ENCODE data around the gene ARSA. TPM values are rescaled to one million over a fixed set of nuclear protein-coding genes. Genes with fewer than 3 reads are reported as not detected.
A peak's percentile ranks its signal among the peaks of the same experiment; 100 is the strongest.

The ARSA gene
- total and polyA plus RNA-seq, 12 donors, result 5.5 to 168 (median 67.5) TPM

DNA sequence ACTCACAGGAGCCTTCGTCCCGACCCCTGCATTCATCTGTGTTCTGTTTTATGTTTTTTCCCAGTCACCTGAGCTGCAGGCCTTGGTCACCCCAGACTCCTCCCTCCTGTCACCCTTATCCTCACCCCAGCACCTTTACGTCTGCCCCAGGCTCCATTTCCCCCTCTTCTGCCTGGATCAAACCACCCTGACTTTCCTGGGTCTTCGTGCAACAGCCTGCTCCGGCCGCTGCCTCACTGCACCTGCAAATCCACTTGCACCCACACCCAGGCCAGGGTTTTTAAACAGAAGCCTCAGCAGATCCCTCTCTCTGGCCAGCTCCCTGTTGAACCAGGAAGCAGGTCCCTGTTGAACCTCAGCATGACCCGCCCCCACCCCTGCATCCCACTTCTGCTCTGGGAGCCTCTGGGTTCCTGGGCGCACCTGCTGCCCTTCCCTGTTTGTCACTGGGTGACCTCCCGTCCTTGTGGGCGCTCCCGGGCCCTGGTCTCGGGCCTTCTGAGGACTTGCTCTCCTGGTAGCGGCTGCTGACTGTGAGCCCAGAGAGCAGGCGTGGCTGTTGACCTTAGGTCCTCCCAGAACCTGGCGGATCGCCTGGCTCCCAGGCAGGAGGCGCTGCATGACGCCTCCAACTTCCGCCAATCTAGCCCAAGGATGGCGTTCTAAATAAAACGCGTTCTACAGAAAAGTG lies 14.5 kb downstream of the ARSA start:
- peak; percentile 62 to 92 (median 83) for DNase-seq
- no peaks in the 10 kb centered on the region for H3K9me3 ChIP-seq (replicated peaks in 1 of 3)
- no peak overlapping the region for H3K4me3 ChIP-seq
- H3K4me1 ChIP-seq (replicated peaks in 1 of 2), result no peaks in the 10 kb centered on the region
- intact Hi-C loops (cut with DNase I), result loop anchor here in 1 of 2 donors (10.0 kb wide), 1 partner anchor 359 kb away; the partner anchor contains the start of gene HDAC10
- H3K27ac ChIP-seq, result peak overlapping the region in 1 of 5 donors; percentile 11
- H3K27me3 ChIP-seq, result no peaks in the 10 kb centered on the region
- TF ChIP-seq, protein P1, sequence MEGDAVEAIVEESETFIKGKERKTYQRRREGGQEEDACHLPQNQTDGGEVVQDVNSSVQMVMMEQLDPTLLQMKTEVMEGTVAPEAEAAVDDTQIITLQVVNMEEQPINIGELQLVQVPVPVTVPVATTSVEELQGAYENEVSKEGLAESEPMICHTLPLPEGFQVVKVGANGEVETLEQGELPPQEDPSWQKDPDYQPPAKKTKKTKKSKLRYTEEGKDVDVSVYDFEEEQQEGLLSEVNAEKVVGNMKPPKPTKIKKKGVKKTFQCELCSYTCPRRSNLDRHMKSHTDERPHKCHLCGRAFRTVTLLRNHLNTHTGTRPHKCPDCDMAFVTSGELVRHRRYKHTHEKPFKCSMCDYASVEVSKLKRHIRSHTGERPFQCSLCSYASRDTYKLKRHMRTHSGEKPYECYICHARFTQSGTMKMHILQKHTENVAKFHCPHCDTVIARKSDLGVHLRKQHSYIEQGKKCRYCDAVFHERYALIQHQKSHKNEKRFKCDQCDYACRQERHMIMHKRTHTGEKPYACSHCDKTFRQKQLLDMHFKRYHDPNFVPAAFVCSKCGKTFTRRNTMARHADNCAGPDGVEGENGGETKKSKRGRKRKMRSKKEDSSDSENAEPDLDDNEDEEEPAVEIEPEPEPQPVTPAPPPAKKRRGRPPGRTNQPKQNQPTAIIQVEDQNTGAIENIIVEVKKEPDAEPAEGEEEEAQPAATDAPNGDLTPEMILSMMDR (IDR thresholded peaks at IDR 0.05), result no peak
- TF ChIP-seq POLR2A (IDR thresholded peaks at IDR 0.05), result peak in 1 of 2 donors; percentile 17
- WGBS, 4 donors, result 55 to 74% (median 64%) methylated on average over 15 to 22 of the region's 22 CpGs
- H3K36me3 ChIP-seq (replicated peaks in 1 of 2), result no peaks in the 10 kb centered on the region

DNA sequence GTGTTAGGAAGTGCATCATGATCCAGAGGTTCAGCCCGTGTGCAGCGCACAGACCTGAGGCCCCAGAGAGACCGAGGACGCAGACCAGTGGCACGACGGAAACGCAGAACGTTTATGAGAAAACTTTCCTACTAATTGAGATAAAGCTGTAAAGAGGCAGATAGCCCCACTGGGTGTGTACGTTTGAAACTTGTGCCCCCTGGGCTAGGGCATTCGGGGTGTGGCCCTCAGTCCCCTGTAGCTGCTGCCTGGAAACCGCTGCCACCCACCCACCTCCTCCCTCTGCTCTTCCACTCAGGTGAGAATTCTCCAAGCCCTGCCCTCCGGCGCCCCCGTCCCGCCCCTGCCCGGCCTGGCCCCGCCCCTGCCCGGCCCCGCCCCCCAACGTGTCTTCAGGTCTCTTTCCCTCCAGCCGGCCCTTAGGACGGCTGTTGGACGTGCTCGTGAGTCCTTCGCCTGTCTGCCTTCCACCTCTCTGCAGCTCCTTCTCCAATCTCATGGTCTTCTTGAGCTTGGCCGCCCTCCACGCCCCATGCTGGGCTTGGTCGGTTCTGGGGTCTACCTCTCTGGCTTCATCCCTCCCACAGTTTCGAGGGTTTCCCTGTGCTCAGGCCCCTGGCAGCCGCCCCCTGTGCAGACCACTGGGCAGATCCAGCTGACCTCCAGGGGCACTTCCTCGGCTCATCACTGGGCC lies 15.3 kb downstream of the ARSA start:
- no peaks in the 10 kb centered on the region for H3K9me3 ChIP-seq (replicated peaks in 1 of 3)
- WGBS, 4 donors, result 37 to 49% (median 43%) methylated on average over 18 to 31 of the region's 31 CpGs
- intact Hi-C loops (cut with DNase I), result loop anchor here in 1 of 2 donors (10.0 kb wide), 1 partner anchor 358 kb away; the partner anchor contains the start of gene HDAC10
- H3K27ac ChIP-seq, result no peak overlapping the region
- DNase-seq, result no peak
- TF ChIP-seq, protein P1 (IDR thresholded peaks at IDR 0.05), result no peak
- no peak for TF ChIP-seq POLR2A (IDR thresholded peaks at IDR 0.05)
- no peaks in the 10 kb centered on the region for H3K36me3 ChIP-seq (replicated peaks in 1 of 2)
- no peaks in the 10 kb centered on the region for H3K27me3 ChIP-seq
- H3K4me1 ChIP-seq (replicated peaks in 1 of 2), result no peaks in the 10 kb centered on the region
- H3K4me3 ChIP-seq, result no peak overlapping the region

DNA sequence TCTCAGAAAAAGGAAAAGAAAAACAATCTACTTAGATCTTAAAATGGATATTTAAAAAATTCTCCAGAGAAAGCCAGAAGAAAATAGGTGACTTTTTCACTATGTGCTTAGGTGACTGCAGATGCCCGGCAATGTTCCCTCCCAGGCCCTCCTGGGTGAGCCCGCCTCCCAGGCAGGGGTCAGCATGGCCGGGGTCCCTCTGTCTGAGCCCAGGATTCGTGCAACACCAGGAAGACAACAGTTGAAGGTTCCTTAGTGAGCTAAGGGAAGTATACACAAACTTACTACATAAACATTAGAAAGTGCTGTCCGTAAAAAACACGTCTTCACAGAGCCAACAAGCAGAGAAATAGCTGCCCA lies 15.8 kb downstream of the ARSA start:
- no peaks in the 10 kb centered on the region for H3K36me3 ChIP-seq (replicated peaks in 1 of 2)
- H3K4me1 ChIP-seq (replicated peaks in 1 of 2), result no peaks in the 10 kb centered on the region
- 68 to 79% (median 76%) methylated on average over 6 of the region's 6 CpGs for WGBS, 4 donors
- H3K27ac ChIP-seq, result no peak overlapping the region
- intact Hi-C loops (cut with DNase I), result loop anchor here in 1 of 2 donors (10.0 kb wide), 1 partner anchor 357 kb away; the partner anchor contains the start of gene HDAC10
- H3K9me3 ChIP-seq (replicated peaks in 1 of 3), result no peaks in the 10 kb centered on the region
- no peak overlapping the region for H3K4me3 ChIP-seq
- no peak for DNase-seq
- TF ChIP-seq, protein P1 (IDR thresholded peaks at IDR 0.05), result no peak
- TF ChIP-seq POLR2A (IDR thresholded peaks at IDR 0.05), result no peak
- no peaks in the 10 kb centered on the region for H3K27me3 ChIP-seq

DNA sequence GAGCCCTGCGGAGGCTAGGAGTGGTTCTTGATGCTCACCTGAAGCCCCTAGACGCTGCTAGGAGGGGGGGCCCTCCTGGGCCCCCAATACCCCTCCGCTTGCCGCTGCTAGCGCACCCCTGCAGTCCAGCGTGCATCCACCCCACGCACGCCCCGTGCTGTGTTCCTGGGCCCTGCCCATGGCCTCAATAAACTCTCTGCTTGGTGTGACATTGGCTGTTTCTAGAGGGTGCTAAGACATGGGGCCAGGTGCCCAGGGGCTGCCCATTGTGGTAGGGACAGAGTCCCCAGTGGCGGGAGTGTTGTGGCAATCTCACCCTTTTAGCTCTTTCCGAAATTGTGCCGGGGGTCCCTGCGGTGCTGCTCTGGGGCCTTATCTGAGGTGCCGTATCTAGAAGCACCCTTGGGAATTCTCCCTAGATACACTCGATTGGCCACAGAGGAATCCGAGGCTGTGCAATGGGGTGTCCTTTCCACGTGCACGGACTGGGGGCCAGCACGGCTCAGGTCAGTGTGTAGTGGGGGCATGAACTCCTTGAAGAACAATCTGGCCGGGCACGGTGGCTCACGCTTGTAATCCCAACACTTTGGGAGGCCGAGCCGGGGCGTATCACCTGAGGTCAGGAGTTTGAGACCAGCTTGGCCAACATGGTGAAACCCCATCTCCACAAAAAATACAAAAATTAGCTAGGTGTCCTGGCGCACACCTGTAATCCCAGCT lies 16.5 kb downstream of the ARSA start:
- Histone ChIP-seq H3K27me3 (no peaks in the 10 kb centered on the region), H3K9me3 (replicated peaks in 1 of 3) (no peaks in the 10 kb centered on the region), H3K36me3 (replicated peaks in 1 of 2) (no peaks in the 10 kb centered on the region), H3K27ac (no peak overlapping the region), H3K4me1 (replicated peaks in 1 of 2) (no peaks in the 10 kb centered on the region), H3K4me3 (no peak overlapping the region)
- DNase-seq, result peak in 1 of 7 donors; percentile 6
- TF ChIP-seq, protein P1 (IDR thresholded peaks at IDR 0.05), result no peak
- no peak for TF ChIP-seq POLR2A (IDR thresholded peaks at IDR 0.05)
- intact Hi-C loops (cut with DNase I), result loop anchor here in 1 of 2 donors (10.0 kb wide), 1 partner anchor 357 kb away; the partner anchor contains the start of gene HDAC10
- WGBS, 4 donors, result 88 to 95% (median 92%) methylated on average over 8 to 26 of the region's 26 CpGs
